Measurements from ENCODE around the gene STAG3. TPM values are rescaled to one million over a fixed set of nuclear protein-coding genes. Genes with fewer than 3 reads are reported as not detected.
"Not testable (repeated sequence)": the region's sequence is repeated elsewhere in the genome, so short reads cannot be mapped to it uniquely, and the experiment has no call there.

STAG3 gene
- polyA plus RNA-seq, 3 donors: 0.39 TPM; not detected in 1

DNA sequence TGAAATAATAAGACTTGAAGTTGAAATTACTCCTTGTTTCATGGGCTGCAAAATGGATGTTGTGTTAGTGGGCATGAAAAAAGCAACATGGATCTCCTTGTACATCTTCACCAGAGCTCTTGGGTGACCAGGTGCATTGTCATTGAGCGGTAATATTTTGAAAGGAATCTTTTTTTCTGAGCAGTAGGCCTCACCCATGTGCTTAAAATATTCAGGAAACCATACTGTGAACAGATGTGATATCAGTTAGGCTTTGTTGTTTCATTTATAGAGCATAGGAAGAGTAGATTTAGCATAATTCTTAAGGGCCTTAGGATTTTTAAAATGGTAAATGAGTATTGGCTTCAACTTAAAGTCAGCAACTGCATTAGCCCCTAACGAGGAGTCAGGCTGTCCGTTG lies 15.3 kb downstream of the STAG3 start:
- Mint-ChIP-seq H3K27ac (no peak overlapping the region), H3K36me3 (no peaks in the 10 kb centered on the region), H3K27me3 (ENCODE audit: low read depth in 3 of 3) (peaks cover 1 to 3% (median 1%) of the 10 kb centered on the region in 3 donors), H3K9me3 (no peaks in the 10 kb centered on the region), H3K4me3 (no peak overlapping the region), H3K4me1 (peaks cover 30% of the 10 kb centered on the region)
- DNase-seq: no peak
- Histone ChIP-seq H3K9me3 (replicated peaks in 1 of 2; ENCODE audit: control insufficient read depth in 1 of 2, insufficient read depth in 1 of 2, low read length in 2 of 2) (no peaks in the 10 kb centered on the region), H3K36me3 (replicated peaks in 1 of 2; ENCODE audit: control insufficient read depth in 1 of 2, insufficient read depth in 2 of 2, low read length in 2 of 2) (no peaks in the 10 kb centered on the region), H3K9ac (ENCODE audit: insufficient read depth, low read length, poor library complexity, severe bottlenecking) (no peak overlapping the region), H3K4me3 (replicated peaks in 1 of 3; ENCODE audit: low read depth in 2 of 3, low read length in 3 of 3) (no peak overlapping the region), H3K27me3 (ENCODE audit: control insufficient read depth in 2 of 2, insufficient read depth in 2 of 2, low read length in 2 of 2) (no peaks in the 10 kb centered on the region), H3K79me2 (ENCODE audit: insufficient read depth, low read length) (no peaks in the 10 kb centered on the region), H4K20me1 (ENCODE audit: insufficient read depth, low read length) (no peaks in the 10 kb centered on the region), H3K4me2 (replicated peaks; ENCODE audit: extremely low read depth, low read length, poor library complexity, severe bottlenecking) (no peak overlapping the region), H2AFZ (ENCODE audit: insufficient read depth, low read depth, low read length, poor library complexity, severe bottlenecking) (no peak overlapping the region), H3K27ac (ENCODE audit: low read depth in 1 of 2, low read length in 2 of 2) (no peak overlapping the region), H3K4me1 (ENCODE audit: control insufficient read depth in 1 of 2, insufficient read depth in 2 of 2, low read length in 2 of 2) (peaks cover 21 to 27% of the 10 kb centered on the region in 2 donors)
- TF ChIP-seq, protein P1, sequence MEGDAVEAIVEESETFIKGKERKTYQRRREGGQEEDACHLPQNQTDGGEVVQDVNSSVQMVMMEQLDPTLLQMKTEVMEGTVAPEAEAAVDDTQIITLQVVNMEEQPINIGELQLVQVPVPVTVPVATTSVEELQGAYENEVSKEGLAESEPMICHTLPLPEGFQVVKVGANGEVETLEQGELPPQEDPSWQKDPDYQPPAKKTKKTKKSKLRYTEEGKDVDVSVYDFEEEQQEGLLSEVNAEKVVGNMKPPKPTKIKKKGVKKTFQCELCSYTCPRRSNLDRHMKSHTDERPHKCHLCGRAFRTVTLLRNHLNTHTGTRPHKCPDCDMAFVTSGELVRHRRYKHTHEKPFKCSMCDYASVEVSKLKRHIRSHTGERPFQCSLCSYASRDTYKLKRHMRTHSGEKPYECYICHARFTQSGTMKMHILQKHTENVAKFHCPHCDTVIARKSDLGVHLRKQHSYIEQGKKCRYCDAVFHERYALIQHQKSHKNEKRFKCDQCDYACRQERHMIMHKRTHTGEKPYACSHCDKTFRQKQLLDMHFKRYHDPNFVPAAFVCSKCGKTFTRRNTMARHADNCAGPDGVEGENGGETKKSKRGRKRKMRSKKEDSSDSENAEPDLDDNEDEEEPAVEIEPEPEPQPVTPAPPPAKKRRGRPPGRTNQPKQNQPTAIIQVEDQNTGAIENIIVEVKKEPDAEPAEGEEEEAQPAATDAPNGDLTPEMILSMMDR (IDR thresholded peaks at IDR 0.05): no peak
- no CpG with 5 or more reads among the region's 3 CpGs for WGBS (ENCODE audit: insufficient coverage)
- intact Hi-C loops (cut with micrococcal nuclease): no loop called here

DNA sequence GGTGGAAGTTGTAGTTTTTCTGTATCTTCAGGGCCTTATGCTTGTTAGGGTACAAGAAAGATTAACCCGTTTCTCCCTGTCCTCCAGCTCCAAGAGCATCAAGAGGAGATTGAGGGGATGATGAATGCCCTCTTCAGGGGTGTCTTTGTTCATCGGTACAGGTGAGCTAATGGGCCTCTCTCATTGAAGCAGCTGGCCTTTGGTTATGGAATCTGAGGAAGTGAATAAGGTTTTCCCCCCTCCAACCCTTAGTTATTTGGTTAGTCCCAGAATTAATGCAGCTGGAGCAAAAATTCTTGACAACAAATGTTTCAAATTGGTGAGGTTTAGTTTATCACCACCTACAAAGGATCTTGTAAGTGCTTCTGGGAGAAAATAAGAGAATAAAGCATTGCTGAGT lies 17.5 kb downstream of the STAG3 start:
- DNase-seq: no peak
- no peaks in the 10 kb centered on the region for H4K20me1 ChIP-seq (ENCODE audit: insufficient read depth, low read length)
- H3K4me1 ChIP-seq (ENCODE audit: control insufficient read depth in 1 of 2, insufficient read depth in 2 of 2, low read length in 2 of 2): peaks cover 26 to 29% of the 10 kb centered on the region in 2 donors
- no peak overlapping the region for H3K27ac ChIP-seq (ENCODE audit: low read depth in 1 of 2, low read length in 2 of 2)
- peaks cover 29% of the 10 kb centered on the region for H3K4me1 Mint-ChIP-seq
- no peak overlapping the region for H3K27ac Mint-ChIP-seq
- H3K4me3 Mint-ChIP-seq: no peak overlapping the region
- H3K36me3 ChIP-seq (replicated peaks in 1 of 2; ENCODE audit: control insufficient read depth in 1 of 2, insufficient read depth in 2 of 2, low read length in 2 of 2): no peaks in the 10 kb centered on the region
- H3K9me3 Mint-ChIP-seq: no peaks in the 10 kb centered on the region
- no peaks in the 10 kb centered on the region for H3K27me3 ChIP-seq (ENCODE audit: control insufficient read depth in 2 of 2, insufficient read depth in 2 of 2, low read length in 2 of 2)
- no peak overlapping the region for H2AFZ ChIP-seq (ENCODE audit: insufficient read depth, low read depth, low read length, poor library complexity, severe bottlenecking)
- no peaks in the 10 kb centered on the region for H3K79me2 ChIP-seq (ENCODE audit: insufficient read depth, low read length)
- no peaks in the 10 kb centered on the region for H3K36me3 Mint-ChIP-seq
- intact Hi-C loops (cut with micrococcal nuclease): no loop called here
- no peak overlapping the region for H3K4me3 ChIP-seq (replicated peaks in 1 of 3; ENCODE audit: low read depth in 2 of 3, low read length in 3 of 3)
- no peak overlapping the region for H3K4me2 ChIP-seq (replicated peaks; ENCODE audit: extremely low read depth, low read length, poor library complexity, severe bottlenecking)
- WGBS (ENCODE audit: insufficient coverage): no CpG with 5 or more reads among the region's 2 CpGs
- TF ChIP-seq, protein P1 (IDR thresholded peaks at IDR 0.05): no peak
- H3K27me3 Mint-ChIP-seq (ENCODE audit: low read depth in 3 of 3): peaks cover 1 to 8% (median 7%) of the 10 kb centered on the region in 3 donors
- no peaks in the 10 kb centered on the region for H3K9me3 ChIP-seq (replicated peaks in 1 of 2; ENCODE audit: control insufficient read depth in 1 of 2, insufficient read depth in 1 of 2, low read length in 2 of 2)
- no peak overlapping the region for H3K9ac ChIP-seq (ENCODE audit: insufficient read depth, low read length, poor library complexity, severe bottlenecking)

DNA sequence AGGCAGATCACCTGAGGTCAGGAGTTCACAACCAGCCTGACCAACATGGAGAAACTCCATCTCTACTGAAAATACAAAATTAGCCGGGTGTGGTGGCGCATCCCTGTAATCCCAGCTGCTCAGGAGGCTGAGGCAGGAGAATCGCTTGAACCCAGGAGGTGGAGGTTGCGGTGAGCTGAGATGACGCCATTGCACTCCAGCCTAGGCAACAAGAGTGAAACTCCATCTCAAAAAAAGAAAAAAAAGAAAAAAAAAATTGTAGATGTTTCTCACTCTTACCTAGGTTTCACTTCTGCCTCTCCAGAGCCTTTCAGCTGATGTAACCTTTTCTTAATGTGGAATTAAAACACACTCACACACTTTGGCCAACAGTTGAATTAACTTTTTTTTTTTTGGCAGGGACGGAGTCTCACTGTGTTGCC lies 18.2 kb downstream of the STAG3 start:
- H2AFZ ChIP-seq (ENCODE audit: insufficient read depth, low read depth, low read length, poor library complexity, severe bottlenecking); DNase-seq; H3K4me3 Mint-ChIP-seq; H3K4me2 ChIP-seq (replicated peaks; ENCODE audit: extremely low read depth, low read length, poor library complexity, severe bottlenecking); H3K36me3 ChIP-seq (replicated peaks in 1 of 2; ENCODE audit: control insufficient read depth in 1 of 2, insufficient read depth in 2 of 2, low read length in 2 of 2); H3K4me3 ChIP-seq (replicated peaks in 1 of 3; ENCODE audit: low read depth in 2 of 3, low read length in 3 of 3); H3K79me2 ChIP-seq (ENCODE audit: insufficient read depth, low read length); H3K36me3 Mint-ChIP-seq; H3K27me3 Mint-ChIP-seq (ENCODE audit: low read depth in 3 of 3); H3K27ac ChIP-seq (ENCODE audit: low read depth in 1 of 2, low read length in 2 of 2); intact Hi-C loops (cut with micrococcal nuclease); H4K20me1 ChIP-seq (ENCODE audit: insufficient read depth, low read length); H3K9me3 ChIP-seq (replicated peaks in 1 of 2; ENCODE audit: control insufficient read depth in 1 of 2, insufficient read depth in 1 of 2, low read length in 2 of 2); H3K27me3 ChIP-seq (ENCODE audit: control insufficient read depth in 2 of 2, insufficient read depth in 2 of 2, low read length in 2 of 2); H3K9ac ChIP-seq (ENCODE audit: insufficient read depth, low read length, poor library complexity, severe bottlenecking); H3K9me3 Mint-ChIP-seq: not testable (repeated sequence)
- Mint-ChIP-seq H3K4me1 (peaks cover 24% of the 10 kb centered on the region), H3K27ac (peak overlapping the region in 1 of 7 donors; percentile 57)
- WGBS (ENCODE audit: insufficient coverage): no CpG with 5 or more reads among the region's 6 CpGs
- peaks cover 24% of the 10 kb centered on the region in 2 donors for H3K4me1 ChIP-seq (ENCODE audit: control insufficient read depth in 1 of 2, insufficient read depth in 2 of 2, low read length in 2 of 2)
